Upper lobe of right lung (tissue), 1 donor: ENCODE measurements around the gene LPCAT4. TPM values are rescaled to one million over a fixed set of nuclear protein-coding genes. Genes with fewer than 3 reads are reported as not detected.

Experiments
- ATAC-seq: fragments of 200-7000 bp; cut with Tn5 transposase; one replicate; pipeline ENCODE4 v1.9.1; 2020; ENCODE audit warnings: mild to moderate bottlenecking, moderate library complexity
- DNase-seq: peaks from one replicate; pipeline ENCODE4 v3.0.0-alpha.2; 2020
- H3K27ac ChIP-seq: fragments of 200-600 bp; one replicate; pipeline ENCODE4 v1.8.0; 2022
- H3K27me3 ChIP-seq: fragments of 200-600 bp; one replicate; pipeline ENCODE4 v1.8.0; 2022; ENCODE audit warnings: mild to moderate bottlenecking
- H3K36me3 ChIP-seq: fragments of 200-600 bp; one replicate; pipeline ENCODE4 v1.8.0; 2022
- H3K4me1 ChIP-seq: fragments of 200-600 bp; one replicate; pipeline ENCODE4 v1.8.0; 2022
- H3K4me3 ChIP-seq: fragments of 200-600 bp; one replicate; pipeline ENCODE4 v1.8.0; 2022; ENCODE audit warnings: mild to moderate bottlenecking
- H3K9me3 ChIP-seq: fragments of 200-600 bp; one replicate; pipeline ENCODE4 v1.8.0; 2022
- CTCF ChIP-seq: fragments of 200-600 bp; IDR thresholded peaks from one replicate; pipeline ENCODE4 v1.8.0; 2022; ENCODE audit warnings: antibody characterized with exemption
- intact Hi-C: fragments of 100-400 bp; cut with DNase I; formaldehyde crosslinking; loops from one replicate; pipeline ENCODE4 v1.11.0; 2022
- total RNA-seq: library from RNA; stranded (reverse); fragmentation: NEBNext Ultra II Directional; extraction: Animal tissue kit (Norgen Biotek cat#: 25700); gene quantifications from one replicate; pipeline ENCODE4 v1.2.1, GENCODE V29; 2021
- donor health status: DM: no; HTN: yes; CAD: no; lungs with severe emphysema.

The LPCAT4 gene
- total RNA-seq, 1 donor from 2014 or later = 31.5 TPM

GRCh38 chr15:34335176-34336032, 31.6 kb downstream of the LPCAT4 start:
- ATAC-seq = no peak

GRCh38 chr15:34334672-34335071, 32.3 kb downstream of the LPCAT4 start:
- TF ChIP-seq CTCF = no peak
- Histone ChIP-seq H3K36me3 (peaks cover 9% of the 10 kb centered on the region), H3K4me1 (peaks cover 28% of the 10 kb centered on the region), H3K27me3 (no peaks in the 10 kb centered on the region), H3K4me3 (peak overlapping the region; percentile 73), H3K9me3 (no peaks in the 10 kb centered on the region), H3K27ac (peak overlapping the region; percentile 90)
- ATAC-seq (no peak), DNase-seq (no peak)
- intact Hi-C loops = no loop called here

More at GRCh38 chr15:34335176-34336032, 31.6 kb downstream of the LPCAT4 start:
- H3K4me1 ChIP-seq = peaks cover 28% of the 10 kb centered on the region
- peaks cover 16% of the 10 kb centered on the region for H3K36me3 ChIP-seq
- H3K27me3 ChIP-seq = no peaks in the 10 kb centered on the region
- intact Hi-C loops = no loop called here
- no peak for DNase-seq
- H3K4me3 ChIP-seq = peak overlapping the region; percentile 73
- H3K9me3 ChIP-seq = no peaks in the 10 kb centered on the region
- peak overlapping the region; percentile 90 for H3K27ac ChIP-seq
- no peak for TF ChIP-seq CTCF

GRCh38 chr15:34332553-34333120, 34.4 kb downstream of the LPCAT4 start:
- Histone ChIP-seq H3K27ac (no peak overlapping the region), H3K4me1 (peaks cover 28% of the 10 kb centered on the region), H3K9me3 (no peaks in the 10 kb centered on the region), H3K27me3 (no peaks in the 10 kb centered on the region), H3K4me3 (no peak overlapping the region), H3K36me3 (no peaks in the 10 kb centered on the region)
- intact Hi-C loops = no loop called here
- DNase-seq = no peak
- no peak for ATAC-seq
- TF ChIP-seq CTCF = no peak

GRCh38 chr15:34331809-34332208, 35.2 kb downstream of the LPCAT4 start:
- Histone ChIP-seq H3K9me3 (no peaks in the 10 kb centered on the region), H3K4me3 (no peak overlapping the region), H3K4me1 (peaks cover 26% of the 10 kb centered on the region), H3K27ac (no peak overlapping the region), H3K36me3 (no peaks in the 10 kb centered on the region), H3K27me3 (no peaks in the 10 kb centered on the region)
- DNase-seq (no peak), ATAC-seq (no peak)
- intact Hi-C loops = no loop called here
- no peak for TF ChIP-seq CTCF

- no peak overlapping the region for H3K27ac ChIP-seq
- peaks cover 10% of the 10 kb centered on the region for H3K4me1 ChIP-seq
- H3K27me3 ChIP-seq = no peaks in the 10 kb centered on the region
These were observed 36.7 kb downstream of the LPCAT4 start for GRCh38 chr15:34330279-34330678.

More at GRCh38 chr15:34330279-34330678, 36.7 kb downstream of the LPCAT4 start:
- TF ChIP-seq CTCF = no peak
- no peak overlapping the region for H3K4me3 ChIP-seq
- H3K36me3 ChIP-seq = no peaks in the 10 kb centered on the region
- H3K9me3 ChIP-seq = no peaks in the 10 kb centered on the region
- intact Hi-C loops = no loop called here
- DNase-seq = no peak
- ATAC-seq = no peak
